ENCODE data around the gene CD19. TPM values are rescaled to one million over a fixed set of nuclear protein-coding genes. Genes with fewer than 3 reads are reported as not detected.

The CD19 gene
- total RNA-seq, 1 donor from 2014 or later: not detected

DNA sequence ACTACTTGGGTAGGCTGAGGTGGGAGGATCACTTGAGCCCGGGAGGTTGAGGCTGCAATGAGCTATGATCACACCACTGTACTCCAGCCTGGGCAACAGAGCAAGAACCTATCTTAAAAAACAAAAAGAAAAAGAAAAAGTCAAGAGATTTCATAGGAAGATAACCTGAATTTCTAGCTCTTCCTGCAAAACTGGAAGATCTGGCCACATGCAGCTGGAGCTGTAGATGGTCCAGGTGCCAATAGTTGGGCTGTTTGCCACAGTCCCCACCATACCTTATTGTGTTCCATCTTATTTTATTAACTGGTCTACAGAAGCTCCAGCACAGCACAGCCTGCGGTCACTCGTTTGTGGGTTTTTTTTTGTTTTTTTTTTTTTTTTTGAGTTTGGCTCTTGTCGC is 38.5 kb upstream of the CD19 start:
- no peak for DNase-seq (ENCODE audit: low read depth)
- no peak overlapping the region for H3K4me3 ChIP-seq (ENCODE audit: low read depth, low read length)
- TF ChIP-seq, protein P1, sequence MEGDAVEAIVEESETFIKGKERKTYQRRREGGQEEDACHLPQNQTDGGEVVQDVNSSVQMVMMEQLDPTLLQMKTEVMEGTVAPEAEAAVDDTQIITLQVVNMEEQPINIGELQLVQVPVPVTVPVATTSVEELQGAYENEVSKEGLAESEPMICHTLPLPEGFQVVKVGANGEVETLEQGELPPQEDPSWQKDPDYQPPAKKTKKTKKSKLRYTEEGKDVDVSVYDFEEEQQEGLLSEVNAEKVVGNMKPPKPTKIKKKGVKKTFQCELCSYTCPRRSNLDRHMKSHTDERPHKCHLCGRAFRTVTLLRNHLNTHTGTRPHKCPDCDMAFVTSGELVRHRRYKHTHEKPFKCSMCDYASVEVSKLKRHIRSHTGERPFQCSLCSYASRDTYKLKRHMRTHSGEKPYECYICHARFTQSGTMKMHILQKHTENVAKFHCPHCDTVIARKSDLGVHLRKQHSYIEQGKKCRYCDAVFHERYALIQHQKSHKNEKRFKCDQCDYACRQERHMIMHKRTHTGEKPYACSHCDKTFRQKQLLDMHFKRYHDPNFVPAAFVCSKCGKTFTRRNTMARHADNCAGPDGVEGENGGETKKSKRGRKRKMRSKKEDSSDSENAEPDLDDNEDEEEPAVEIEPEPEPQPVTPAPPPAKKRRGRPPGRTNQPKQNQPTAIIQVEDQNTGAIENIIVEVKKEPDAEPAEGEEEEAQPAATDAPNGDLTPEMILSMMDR (conservative IDR thresholded peaks at IDR 0.05; ENCODE audit: low read depth, low read length): no peak

- TF ChIP-seq, protein P1 (conservative IDR thresholded peaks at IDR 0.05; ENCODE audit: low read depth, low read length): no peak
Observed at GRCh38 chr16:28895609-28896008, 36.2 kb upstream of the CD19 start.

GRCh38 chr16:28897826-28898225 is 33.9 kb upstream of the CD19 start:
- no peak for DNase-seq (ENCODE audit: low read depth)
- TF ChIP-seq, protein P1 (conservative IDR thresholded peaks at IDR 0.05; ENCODE audit: low read depth, low read length): no peak
- H3K4me3 ChIP-seq (ENCODE audit: low read depth, low read length): no peak overlapping the region

More at GRCh38 chr16:28895609-28896008, 36.2 kb upstream of the CD19 start:
- DNase-seq (ENCODE audit: low read depth): no peak
- H3K4me3 ChIP-seq (ENCODE audit: low read depth, low read length): no peak overlapping the region

GRCh38 chr16:28898266-28898665 is 33.5 kb upstream of the CD19 start:
- DNase-seq (ENCODE audit: low read depth): no peak
- TF ChIP-seq, protein P1 (conservative IDR thresholded peaks at IDR 0.05; ENCODE audit: low read depth, low read length): no peak
- H3K4me3 ChIP-seq (ENCODE audit: low read depth, low read length): no peak overlapping the region

DNA sequence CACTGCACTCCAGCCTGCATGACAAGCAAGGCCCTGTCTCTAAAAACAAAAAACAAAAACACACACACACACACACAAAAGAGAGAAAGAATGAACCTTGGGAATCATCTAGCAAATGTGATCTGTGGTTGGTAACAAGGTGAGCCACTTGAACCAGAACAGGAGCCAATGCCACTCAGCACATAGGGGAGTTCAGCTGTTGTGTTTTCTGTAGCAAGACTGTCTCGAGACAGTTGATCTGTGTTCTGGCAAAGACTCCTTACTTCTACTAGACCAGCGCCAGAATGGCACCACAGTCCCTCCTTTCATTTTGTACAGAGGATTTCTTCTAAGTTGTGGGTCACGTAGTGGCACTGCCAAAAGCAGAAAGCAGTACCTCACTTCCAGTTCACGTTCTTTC is 32.8 kb upstream of the CD19 start:
- no peak for DNase-seq (ENCODE audit: low read depth)
- no peak overlapping the region for H3K4me3 ChIP-seq (ENCODE audit: low read depth, low read length)
- TF ChIP-seq, protein P1 (conservative IDR thresholded peaks at IDR 0.05; ENCODE audit: low read depth, low read length): no peak

GRCh38 chr16:28899882-28900590 is 31.7 kb upstream of the CD19 start:
- no peak for DNase-seq (ENCODE audit: low read depth)
- H3K4me3 ChIP-seq (ENCODE audit: low read depth, low read length): no peak overlapping the region
- TF ChIP-seq, protein P1 (conservative IDR thresholded peaks at IDR 0.05; ENCODE audit: low read depth, low read length): no peak

- no peak overlapping the region for H3K4me3 ChIP-seq (ENCODE audit: low read depth, low read length)
- no peak for DNase-seq (ENCODE audit: low read depth)
Observed at GRCh38 chr16:28900601-28901000, 31.2 kb upstream of the CD19 start.

More at GRCh38 chr16:28900601-28901000, 31.2 kb upstream of the CD19 start:
- TF ChIP-seq, protein P1 (conservative IDR thresholded peaks at IDR 0.05; ENCODE audit: low read depth, low read length): no peak

Data from epithelial cell of proximal tubule (primary cell).